Measurements from ENCODE around the gene MFAP3. TPM values are rescaled to one million over a fixed set of nuclear protein-coding genes. Genes with fewer than 3 reads are reported as not detected.
A peak's percentile ranks its signal among the peaks of the same experiment; 100 is the strongest.
"Not testable (repeated sequence)": the region's sequence is repeated elsewhere in the genome, so short reads cannot be mapped to it uniquely, and the experiment has no call there.

Gene MFAP3
- total RNA-seq, 1 donor from 2014 or later: 26.4 TPM

- Mint-ChIP-seq H3K27ac (no peak overlapping the region), H3K4me3 (no peak overlapping the region), H3K27me3 (no peaks in the 10 kb centered on the region), H3K9me3 (no peaks in the 10 kb centered on the region), H3K36me3 (ENCODE audit: low read depth) (peaks cover 4% of the 10 kb centered on the region), H3K4me1 (peaks cover 14% of the 10 kb centered on the region)
- intact Hi-C loops (cut with micrococcal nuclease): no loop called here
- DNase-seq: no peak
Observed at GRCh38 chr5:154060606-154061005, 21.8 kb downstream of the MFAP3 start.

GRCh38 chr5:154063372-154063771, 24.6 kb downstream of the MFAP3 start:
- peaks cover 4% of the 10 kb centered on the region for H3K27me3 Mint-ChIP-seq
- no peak overlapping the region for H3K27ac Mint-ChIP-seq
- H3K4me1 Mint-ChIP-seq: peaks cover 10% of the 10 kb centered on the region
- peaks cover 2% of the 10 kb centered on the region for H3K36me3 Mint-ChIP-seq (ENCODE audit: low read depth)
- no peak for DNase-seq
- no peak overlapping the region for H3K4me3 Mint-ChIP-seq
- intact Hi-C loops (cut with micrococcal nuclease): no loop called here
- H3K9me3 Mint-ChIP-seq: no peaks in the 10 kb centered on the region

- Mint-ChIP-seq H3K27ac (no peak overlapping the region), H3K9me3 (no peaks in the 10 kb centered on the region), H3K27me3 (peaks cover 6% of the 10 kb centered on the region), H3K36me3 (ENCODE audit: low read depth) (peaks cover 2% of the 10 kb centered on the region), H3K4me3 (no peak overlapping the region), H3K4me1 (no peaks in the 10 kb centered on the region)
- intact Hi-C loops (cut with micrococcal nuclease): no loop called here
- no peak for DNase-seq
Observed at GRCh38 chr5:154065971-154066370, 27.2 kb downstream of the MFAP3 start.

- H3K4me3 Mint-ChIP-seq; H3K27ac Mint-ChIP-seq; H3K36me3 Mint-ChIP-seq (ENCODE audit: low read depth); DNase-seq; H3K27me3 Mint-ChIP-seq; H3K9me3 Mint-ChIP-seq: not testable (repeated sequence)
- intact Hi-C loops (cut with micrococcal nuclease): loop anchor here (5.0 to 10.0 kb wide), 3 partner anchors 95 to 545 kb away; no protein-coding TSS in a partner anchor
- H3K4me1 Mint-ChIP-seq: peaks cover 28% of the 10 kb centered on the region
Observed at GRCh38 chr5:154069854-154070253, 31.1 kb downstream of the MFAP3 start.

- peak overlapping the region; percentile 52 for H3K27ac Mint-ChIP-seq
- H3K4me1 Mint-ChIP-seq: peaks cover 40% of the 10 kb centered on the region
- peaks cover 6% of the 10 kb centered on the region for H3K27me3 Mint-ChIP-seq
- H3K4me3 Mint-ChIP-seq: peak overlapping the region; percentile 51
- intact Hi-C loops (cut with micrococcal nuclease): loop anchor here (1.0 to 10.0 kb wide), 9 partner anchors 33 to 543 kb away; partner anchors contain the start of genes FAM114A2, MFAP3 and SAP30L
- H3K36me3 Mint-ChIP-seq (ENCODE audit: low read depth): no peaks in the 10 kb centered on the region
- DNase-seq: no peak
- no peaks in the 10 kb centered on the region for H3K9me3 Mint-ChIP-seq
Observed at GRCh38 chr5:154071799-154072413, 33.1 kb downstream of the MFAP3 start.

GRCh38 chr5:154072414-154073171, 33.8 kb downstream of the MFAP3 start:
- peak; percentile 96 for DNase-seq
- peaks cover 5% of the 10 kb centered on the region for H3K27me3 Mint-ChIP-seq
- no peaks in the 10 kb centered on the region for H3K36me3 Mint-ChIP-seq (ENCODE audit: low read depth)
- intact Hi-C loops (cut with micrococcal nuclease): loop anchor here (1.0 to 10.0 kb wide), 9 partner anchors 34 to 542 kb away; partner anchors contain the start of genes FAM114A2, MFAP3 and SAP30L
- peak overlapping the region; percentile 52 for H3K27ac Mint-ChIP-seq
- H3K4me3 Mint-ChIP-seq: peak overlapping the region; percentile 51
- H3K4me1 Mint-ChIP-seq: peaks cover 44% of the 10 kb centered on the region
- no peaks in the 10 kb centered on the region for H3K9me3 Mint-ChIP-seq

GRCh38 chr5:154076240-154076922, 37.6 kb downstream of the MFAP3 start:
- H3K4me3 Mint-ChIP-seq: no peak overlapping the region
- H3K27me3 Mint-ChIP-seq: no peaks in the 10 kb centered on the region
- H3K27ac Mint-ChIP-seq: peak overlapping the region; percentile 68
- H3K9me3 Mint-ChIP-seq: no peaks in the 10 kb centered on the region
- no peak for DNase-seq
- peaks cover 42% of the 10 kb centered on the region for H3K4me1 Mint-ChIP-seq
- intact Hi-C loops (cut with micrococcal nuclease): loop anchor here (10.0 kb wide), 2 partner anchors 102 to 538 kb away; no protein-coding TSS in a partner anchor
- H3K36me3 Mint-ChIP-seq (ENCODE audit: low read depth): no peaks in the 10 kb centered on the region

GRCh38 chr5:154077696-154078095, 38.9 kb downstream of the MFAP3 start:
- Mint-ChIP-seq H3K9me3 (no peaks in the 10 kb centered on the region), H3K4me3 (no peak overlapping the region), H3K27ac (no peak overlapping the region), H3K27me3 (no peaks in the 10 kb centered on the region), H3K4me1 (peaks cover 29% of the 10 kb centered on the region), H3K36me3 (ENCODE audit: low read depth) (no peaks in the 10 kb centered on the region)
- no peak for DNase-seq
- intact Hi-C loops (cut with micrococcal nuclease): loop anchor here (10.0 kb wide), 2 partner anchors 103 to 537 kb away; no protein-coding TSS in a partner anchor

- intact Hi-C loops (cut with micrococcal nuclease): loop anchor here (10.0 kb wide), 2 partner anchors 103 to 537 kb away; no protein-coding TSS in a partner anchor
- Mint-ChIP-seq H3K27me3 (no peaks in the 10 kb centered on the region), H3K4me3 (no peak overlapping the region), H3K36me3 (ENCODE audit: low read depth) (no peaks in the 10 kb centered on the region), H3K9me3 (no peaks in the 10 kb centered on the region), H3K4me1 (peaks cover 23% of the 10 kb centered on the region), H3K27ac (no peak overlapping the region)
- DNase-seq: no peak
Observed at GRCh38 chr5:154078272-154078671, 39.5 kb downstream of the MFAP3 start.

GRCh38 chr5:154081246-154081645, 42.5 kb downstream of the MFAP3 start:
- Mint-ChIP-seq H3K4me1 (peaks cover 17% of the 10 kb centered on the region), H3K9me3 (no peaks in the 10 kb centered on the region), H3K27ac (no peak overlapping the region), H3K4me3 (no peak overlapping the region), H3K36me3 (ENCODE audit: low read depth) (no peaks in the 10 kb centered on the region), H3K27me3 (no peaks in the 10 kb centered on the region)
- intact Hi-C loops (cut with micrococcal nuclease): no loop called here
- no peak for DNase-seq

- Mint-ChIP-seq H3K36me3 (ENCODE audit: low read depth) (no peaks in the 10 kb centered on the region), H3K27me3 (peaks cover 4% of the 10 kb centered on the region), H3K27ac (no peak overlapping the region), H3K4me1 (peaks cover 11% of the 10 kb centered on the region), H3K4me3 (no peak overlapping the region), H3K9me3 (peaks cover 3% of the 10 kb centered on the region)
- DNase-seq: no peak
- intact Hi-C loops (cut with micrococcal nuclease): no loop called here
Observed at GRCh38 chr5:154084062-154084639, 45.4 kb downstream of the MFAP3 start.

GRCh38 chr5:154086146-154086545, 47.4 kb downstream of the MFAP3 start:
- Mint-ChIP-seq H3K27ac (no peak overlapping the region), H3K4me1 (peaks cover 9% of the 10 kb centered on the region), H3K27me3 (peaks cover 10% of the 10 kb centered on the region), H3K36me3 (ENCODE audit: low read depth) (no peaks in the 10 kb centered on the region), H3K9me3 (peaks cover 3% of the 10 kb centered on the region), H3K4me3 (no peak overlapping the region)
- no peak for DNase-seq
- intact Hi-C loops (cut with micrococcal nuclease): no loop called here

GRCh38 chr5:154086641-154087040, 47.9 kb downstream of the MFAP3 start:
- no peak overlapping the region for H3K4me3 Mint-ChIP-seq
- intact Hi-C loops (cut with micrococcal nuclease): no loop called here
- H3K27ac Mint-ChIP-seq: no peak overlapping the region
- DNase-seq: no peak
- peaks cover 3% of the 10 kb centered on the region for H3K9me3 Mint-ChIP-seq
- peaks cover 9% of the 10 kb centered on the region for H3K4me1 Mint-ChIP-seq
- no peaks in the 10 kb centered on the region for H3K36me3 Mint-ChIP-seq (ENCODE audit: low read depth)
- H3K27me3 Mint-ChIP-seq: peaks cover 12% of the 10 kb centered on the region

Measured in activated CD4-positive, alpha-beta T cell treated with anti-CD3 and anti-CD28 coated beads, Interleukin-2, amount 10 ng/mL, durations not matched to agents 24 days and 14 days (primary cell).